ENCODE data around the gene PLEKHA4. TPM values are rescaled to one million over a fixed set of nuclear protein-coding genes. Genes with fewer than 3 reads are reported as not detected.
"Not testable (repeated sequence)": the region's sequence is repeated elsewhere in the genome, so short reads cannot be mapped to it uniquely, and the experiment has no call there.

PLEKHA4 gene
- total RNA-seq, 2 experiments from 2014 or later, result 8.1 to 8.4 TPM

DNA sequence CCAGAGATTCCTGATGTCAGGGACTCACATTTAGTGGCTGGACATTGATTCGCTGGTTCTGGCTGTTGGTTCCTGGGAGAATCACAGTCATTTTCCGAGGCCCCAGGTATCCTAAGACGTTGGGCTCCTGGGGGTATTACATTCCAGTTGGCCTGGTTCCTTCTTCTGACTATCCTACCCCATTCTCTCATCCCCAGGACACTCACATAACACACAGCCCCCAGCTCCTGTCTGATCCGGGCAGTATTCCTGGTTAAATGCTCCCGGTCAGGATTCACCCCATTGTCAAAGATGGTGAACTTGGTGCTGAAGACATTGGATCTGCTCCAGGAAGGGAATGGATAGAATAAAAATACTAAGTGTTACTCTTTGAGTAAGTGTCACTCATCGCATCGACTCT lies 15.3 kb upstream of the PLEKHA4 start:
- no peak overlapping the region for H3K27ac ChIP-seq (ENCODE audit: low read depth, low read length, poor library complexity, severe bottlenecking)
- H3K4me3 ChIP-seq (ENCODE audit: low read depth, low read length, poor library complexity, severe bottlenecking), result no peak overlapping the region
- no peaks in the 10 kb centered on the region for H3K79me2 ChIP-seq (ENCODE audit: insufficient read depth, low read depth, low read length)
- ChIA-PET POLR2A (interaction anchor here (0.6 kb wide), 1 partner anchor 78 kb away, joined by 10 read pairs; no protein-coding TSS in a partner anchor), CTCF (ENCODE audit: unreplicated experiment) (no interaction called here)
- no peak overlapping the region for H3K4me2 ChIP-seq (ENCODE audit: low read length)
- peaks cover 10% of the 10 kb centered on the region for H3K36me3 ChIP-seq (ENCODE audit: insufficient read depth, low read length)
- BruUV-seq (replicated peaks), result no TSS peak
- intact Hi-C loops (cut with micrococcal nuclease; ENCODE audit: unreplicated experiment), result no loop called here
- H4K20me1 ChIP-seq (ENCODE audit: insufficient read depth, low read length), result no peaks in the 10 kb centered on the region
- H3K4me1 ChIP-seq (ENCODE audit: insufficient read depth, low read length, poor library complexity, severe bottlenecking), result peaks cover 35% of the 10 kb centered on the region
- TF ChIP-seq, protein P1, sequence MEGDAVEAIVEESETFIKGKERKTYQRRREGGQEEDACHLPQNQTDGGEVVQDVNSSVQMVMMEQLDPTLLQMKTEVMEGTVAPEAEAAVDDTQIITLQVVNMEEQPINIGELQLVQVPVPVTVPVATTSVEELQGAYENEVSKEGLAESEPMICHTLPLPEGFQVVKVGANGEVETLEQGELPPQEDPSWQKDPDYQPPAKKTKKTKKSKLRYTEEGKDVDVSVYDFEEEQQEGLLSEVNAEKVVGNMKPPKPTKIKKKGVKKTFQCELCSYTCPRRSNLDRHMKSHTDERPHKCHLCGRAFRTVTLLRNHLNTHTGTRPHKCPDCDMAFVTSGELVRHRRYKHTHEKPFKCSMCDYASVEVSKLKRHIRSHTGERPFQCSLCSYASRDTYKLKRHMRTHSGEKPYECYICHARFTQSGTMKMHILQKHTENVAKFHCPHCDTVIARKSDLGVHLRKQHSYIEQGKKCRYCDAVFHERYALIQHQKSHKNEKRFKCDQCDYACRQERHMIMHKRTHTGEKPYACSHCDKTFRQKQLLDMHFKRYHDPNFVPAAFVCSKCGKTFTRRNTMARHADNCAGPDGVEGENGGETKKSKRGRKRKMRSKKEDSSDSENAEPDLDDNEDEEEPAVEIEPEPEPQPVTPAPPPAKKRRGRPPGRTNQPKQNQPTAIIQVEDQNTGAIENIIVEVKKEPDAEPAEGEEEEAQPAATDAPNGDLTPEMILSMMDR (conservative IDR thresholded peaks at IDR 0.05; ENCODE audit: low read length), result no peak
- no peak for TF ChIP-seq EZH2phosphoT487 (IDR thresholded peaks at IDR 0.05; ENCODE audit: borderline replicate concordance, low read depth, low read length)
- H2AFZ ChIP-seq (ENCODE audit: low read length), result no peak overlapping the region
- no peaks in the 10 kb centered on the region for H3K9me2 ChIP-seq (ENCODE audit: insufficient read depth, low read length)
- DNase-seq (ENCODE audit: low spot score), result no peak
- peaks cover 7% of the 10 kb centered on the region for H3K9me3 ChIP-seq (ENCODE audit: low read length)

DNA sequence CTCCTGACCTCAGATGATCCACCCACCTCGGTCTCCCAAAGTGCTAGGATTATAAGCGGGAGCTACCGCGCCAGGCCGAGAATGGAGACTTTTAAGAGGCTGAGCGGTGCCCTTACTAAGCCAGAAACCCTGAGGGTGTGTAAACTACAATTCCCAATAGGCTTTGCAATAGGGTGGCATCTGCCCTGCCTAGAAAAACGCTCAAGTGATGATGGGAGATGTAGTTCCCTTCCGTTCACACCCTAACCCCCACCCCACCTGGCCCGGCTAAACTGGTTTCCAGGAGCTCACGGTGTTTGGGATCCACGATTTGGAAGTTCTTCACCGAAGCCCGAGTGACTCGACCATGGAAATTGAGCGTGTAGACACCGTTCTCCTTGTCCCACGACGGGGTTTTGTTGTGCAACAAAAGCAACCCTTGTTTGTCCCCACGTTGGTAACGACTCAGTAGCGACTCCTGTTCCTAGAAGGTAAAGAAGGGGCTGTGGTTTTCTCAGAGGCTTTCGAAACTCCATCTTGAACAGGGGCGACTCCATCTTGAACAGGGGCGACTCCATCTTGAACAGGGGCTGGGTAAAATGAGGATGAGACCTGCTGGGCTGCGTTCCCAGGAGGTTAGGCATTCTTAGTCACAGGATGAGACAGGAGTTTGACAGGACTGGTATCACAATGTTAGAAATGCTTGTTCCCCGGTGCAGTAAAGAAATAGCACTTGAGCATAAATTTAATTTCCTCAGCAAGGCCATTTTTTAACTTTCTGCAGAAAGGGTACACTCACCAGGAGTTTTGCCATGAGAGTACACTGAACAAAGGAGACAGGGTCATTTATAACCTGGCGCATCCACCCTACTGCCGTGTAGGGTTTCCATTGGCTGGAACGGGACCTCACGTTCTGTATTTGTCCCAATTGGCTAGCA lies 13.6 kb upstream of the PLEKHA4 start:
- peak; percentile 70 for DNase-seq (ENCODE audit: low spot score)
- no peaks in the 10 kb centered on the region; the same call in 1 of the 2 replicates for H3K79me2 ChIP-seq (ENCODE audit: insufficient read depth, low read depth, low read length)
- peaks cover 51% of the 10 kb centered on the region for H3K4me1 ChIP-seq (ENCODE audit: insufficient read depth, low read length, poor library complexity, severe bottlenecking)
- peaks cover 24% of the 10 kb centered on the region for H3K36me3 ChIP-seq (ENCODE audit: insufficient read depth, low read length)
- TF ChIP-seq EZH2phosphoT487 (IDR thresholded peaks at IDR 0.05; ENCODE audit: borderline replicate concordance, low read depth, low read length), result no peak
- TF ChIP-seq, protein P1 (conservative IDR thresholded peaks at IDR 0.05; ENCODE audit: low read length), result no peak
- intact Hi-C loops (cut with micrococcal nuclease; ENCODE audit: unreplicated experiment), result no loop called here
- H3K9me2 ChIP-seq (ENCODE audit: insufficient read depth, low read length), result no peaks in the 10 kb centered on the region
- no peak overlapping the region for H3K4me3 ChIP-seq (ENCODE audit: low read depth, low read length, poor library complexity, severe bottlenecking)
- no peak overlapping the region for H3K27ac ChIP-seq (ENCODE audit: low read depth, low read length, poor library complexity, severe bottlenecking)
- ChIA-PET POLR2A (interaction anchor here (0.6 to 1.2 kb wide), 2 partner anchors 49 to 72 kb away, joined by 3 to 9 read pairs; partner anchors contain the start of gene BAX), CTCF (ENCODE audit: unreplicated experiment) (no interaction called here)
- H3K9me3 ChIP-seq (ENCODE audit: low read length), result peaks cover 15% of the 10 kb centered on the region
- H4K20me1 ChIP-seq (ENCODE audit: insufficient read depth, low read length), result no peaks in the 10 kb centered on the region
- no peak overlapping the region for H2AFZ ChIP-seq (ENCODE audit: low read length)
- H3K4me2 ChIP-seq (ENCODE audit: low read length), result no peak overlapping the region
- BruUV-seq (replicated peaks), result no TSS peak

DNA sequence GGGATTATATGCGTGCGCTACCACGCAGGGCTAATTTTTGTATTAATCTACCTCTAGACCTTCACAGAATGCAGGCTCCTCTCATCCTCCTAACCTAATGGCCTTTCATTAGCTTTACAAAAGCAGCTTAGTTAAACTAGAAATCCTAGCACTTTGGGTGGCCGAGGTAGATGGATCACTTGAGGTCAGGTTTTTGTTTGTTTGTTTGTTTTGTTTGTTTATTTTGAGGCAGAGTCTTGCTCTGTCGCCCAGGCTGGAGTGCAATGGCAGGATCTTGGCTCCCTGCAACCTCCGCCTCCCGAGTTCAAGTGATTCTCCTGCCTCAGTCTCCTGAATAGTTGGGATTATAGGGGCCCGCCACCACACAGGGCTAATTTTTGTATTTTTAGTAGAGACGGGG lies 11.3 kb upstream of the PLEKHA4 start:
- POLR2A ChIA-PET, result interaction anchor here (0.7 kb wide), 1 partner anchor 619 kb away, joined by 4 read pairs; no protein-coding TSS in a partner anchor
- H3K4me3 ChIP-seq (ENCODE audit: low read depth, low read length, poor library complexity, severe bottlenecking); intact Hi-C loops (cut with micrococcal nuclease; ENCODE audit: unreplicated experiment); H3K79me2 ChIP-seq (ENCODE audit: insufficient read depth, low read depth, low read length); H3K4me2 ChIP-seq (ENCODE audit: low read length); CTCF ChIA-PET (ENCODE audit: unreplicated experiment); BruUV-seq (replicated peaks); DNase-seq (ENCODE audit: low spot score); H2AFZ ChIP-seq (ENCODE audit: low read length); H3K9me2 ChIP-seq (ENCODE audit: insufficient read depth, low read length); H4K20me1 ChIP-seq (ENCODE audit: insufficient read depth, low read length): not testable (repeated sequence)
- peaks cover 35% of the 10 kb centered on the region for H3K36me3 ChIP-seq (ENCODE audit: insufficient read depth, low read length)
- H3K9me3 ChIP-seq (ENCODE audit: low read length), result peaks cover 15% of the 10 kb centered on the region
- H3K4me1 ChIP-seq (ENCODE audit: insufficient read depth, low read length, poor library complexity, severe bottlenecking), result peaks cover 55% of the 10 kb centered on the region
- peak overlapping the region; percentile 19 for H3K27ac ChIP-seq (ENCODE audit: low read depth, low read length, poor library complexity, severe bottlenecking)

All from OCI-LY7 (cell line).